ENCODE measurements around the gene PPP5C. TPM values are rescaled to one million over a fixed set of nuclear protein-coding genes. Genes with fewer than 3 reads are reported as not detected.
"Not testable (repeated sequence)": the region's sequence is repeated elsewhere in the genome, so short reads cannot be mapped to it uniquely, and the experiment has no call there.

The PPP5C gene
- polyA plus RNA-seq, 3 donors, result 102 to 106 (median 104) TPM

DNA sequence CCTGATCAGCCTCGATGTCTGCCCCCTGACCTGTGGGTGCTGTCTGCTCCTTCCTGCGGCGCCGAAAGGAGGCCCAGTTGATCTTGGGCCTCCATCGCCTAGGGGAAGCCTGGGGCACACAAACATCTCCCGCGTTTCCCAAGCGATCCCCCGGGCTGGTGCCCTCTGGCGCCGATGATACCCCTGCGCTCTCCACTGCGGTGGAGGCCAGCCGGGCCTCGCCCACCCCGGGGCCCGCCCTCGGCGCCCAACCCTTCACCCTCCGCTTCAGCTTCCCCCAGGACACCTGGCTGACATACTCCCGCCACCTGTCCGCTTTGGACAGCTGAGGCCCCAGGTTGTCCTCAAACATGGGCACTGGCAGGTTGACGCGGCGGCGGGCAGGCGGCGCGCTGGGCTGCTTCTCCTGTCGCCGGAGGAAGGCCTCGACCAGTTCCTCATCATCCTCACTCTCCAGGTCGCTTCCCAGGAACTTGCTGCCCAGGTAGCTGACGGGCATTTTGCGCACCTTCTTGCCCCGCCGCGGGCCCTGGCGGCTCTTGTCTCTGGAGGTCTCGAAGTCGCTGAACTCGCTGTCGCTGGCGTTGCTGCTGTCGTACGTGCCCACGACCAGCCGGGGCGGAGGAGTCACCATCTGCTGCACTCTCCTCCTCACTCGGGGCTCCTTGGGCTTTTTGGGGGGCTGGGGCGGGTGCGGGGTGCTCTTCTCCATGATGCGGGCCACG, 65.2 kb downstream of the PPP5C start:
- DNase-seq (ENCODE audit: extremely low read depth in 1 of 11, low read depth in 9 of 11, low spot score in 4 of 11), result no peak

DNA sequence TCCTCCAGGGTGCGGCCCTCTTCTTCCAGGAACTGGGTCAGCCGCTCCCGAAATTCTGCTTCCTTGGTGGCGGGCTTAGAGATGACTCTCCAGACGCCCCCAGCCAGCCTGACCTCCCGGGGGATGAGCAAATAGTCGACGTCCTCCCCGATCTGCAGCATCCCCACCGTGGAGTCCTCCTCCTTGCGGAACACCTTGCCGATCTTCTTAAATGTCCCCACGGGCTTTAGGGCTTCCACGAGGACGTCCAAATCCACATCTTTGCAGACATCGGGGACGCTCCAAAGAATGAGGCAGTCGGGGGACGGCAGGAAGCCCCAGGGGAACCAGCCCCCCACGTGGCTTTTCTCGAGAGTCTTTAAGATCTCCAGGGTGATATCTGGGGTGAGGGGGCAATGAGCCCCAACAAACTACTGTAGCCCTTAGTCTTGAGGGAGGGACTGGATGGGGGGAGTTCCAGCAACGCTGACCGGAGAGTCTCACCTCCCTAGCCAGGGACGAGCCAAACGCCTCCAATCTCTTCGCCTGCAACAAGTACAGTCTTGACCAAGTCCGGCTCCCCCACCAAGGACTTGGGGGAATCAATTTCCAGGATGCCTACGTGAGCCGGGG, 65.9 kb downstream of the PPP5C start:
- DNase-seq (ENCODE audit: extremely low read depth in 1 of 11, low read depth in 9 of 11, low spot score in 4 of 11), result no peak

DNA sequence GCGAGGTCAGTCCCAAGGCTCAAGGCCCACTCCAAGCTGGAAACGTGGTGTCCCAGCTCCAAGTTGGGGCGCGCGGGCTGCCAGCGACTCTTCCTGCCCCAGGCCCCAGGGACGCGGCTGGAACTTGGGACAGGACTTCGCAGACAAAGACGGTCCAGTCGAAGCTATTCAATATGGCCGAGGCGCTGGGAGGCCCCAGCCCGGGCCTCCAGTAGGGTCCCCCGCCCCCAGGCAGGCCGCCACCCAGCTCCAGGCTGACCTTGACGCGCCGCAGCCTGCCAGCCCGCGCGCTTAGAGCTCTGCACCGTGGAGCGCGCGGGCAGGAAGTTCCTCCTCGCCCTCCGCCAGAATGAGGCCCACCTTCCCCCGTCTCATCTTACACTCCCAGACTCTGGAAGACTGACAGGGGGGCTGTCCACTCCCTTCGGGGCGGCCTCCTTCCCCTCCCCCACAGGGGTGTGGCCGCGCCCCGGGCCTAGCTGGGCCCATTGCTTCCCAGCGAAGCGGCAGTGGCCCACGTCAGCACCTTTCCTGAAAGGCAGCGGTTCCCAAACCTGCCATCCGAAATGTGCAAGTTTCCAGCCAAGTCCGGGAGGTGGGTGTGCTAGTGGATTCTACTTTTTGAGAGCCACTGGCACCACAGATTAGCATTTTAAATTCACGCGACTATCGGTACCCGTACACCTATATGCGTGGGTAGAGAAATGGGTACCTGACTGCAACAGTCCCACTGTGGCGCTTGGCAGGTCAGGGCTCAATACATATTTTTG, 66.6 kb downstream of the PPP5C start, which contains the start of gene CCDC8:
CCDC8 (minus strand) TSS at position 303 of the 770 bp plus-strand sequence. CDS start 754 bp downstream, outside the sequence.
- peak; percentile 90 to 98 (median 95) for DNase-seq (ENCODE audit: extremely low read depth in 1 of 11, low read depth in 9 of 11, low spot score in 4 of 11)

DNA sequence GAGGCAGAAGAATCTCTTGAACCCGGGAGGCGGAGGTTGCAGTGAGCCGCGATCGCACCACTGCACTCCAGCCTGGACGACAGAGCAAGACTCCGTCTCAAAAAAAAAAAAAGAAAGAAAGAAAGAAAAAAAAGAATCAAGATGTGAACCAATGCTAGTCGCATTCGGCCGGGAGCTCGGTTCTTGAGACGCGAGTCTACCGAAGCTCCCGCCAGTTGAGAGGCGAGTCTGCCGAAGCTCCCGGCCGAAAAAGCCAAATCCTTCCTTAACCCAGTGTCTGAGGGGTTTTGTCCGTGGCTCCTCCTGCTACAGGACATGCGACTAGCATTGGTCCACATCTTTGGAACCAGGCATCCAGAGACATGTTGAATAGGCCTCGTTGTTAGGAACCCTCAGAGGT, 68.0 kb downstream of the PPP5C start:
- not testable (repeated sequence) for DNase-seq (ENCODE audit: extremely low read depth in 1 of 11, low read depth in 9 of 11, low spot score in 4 of 11)

DNA sequence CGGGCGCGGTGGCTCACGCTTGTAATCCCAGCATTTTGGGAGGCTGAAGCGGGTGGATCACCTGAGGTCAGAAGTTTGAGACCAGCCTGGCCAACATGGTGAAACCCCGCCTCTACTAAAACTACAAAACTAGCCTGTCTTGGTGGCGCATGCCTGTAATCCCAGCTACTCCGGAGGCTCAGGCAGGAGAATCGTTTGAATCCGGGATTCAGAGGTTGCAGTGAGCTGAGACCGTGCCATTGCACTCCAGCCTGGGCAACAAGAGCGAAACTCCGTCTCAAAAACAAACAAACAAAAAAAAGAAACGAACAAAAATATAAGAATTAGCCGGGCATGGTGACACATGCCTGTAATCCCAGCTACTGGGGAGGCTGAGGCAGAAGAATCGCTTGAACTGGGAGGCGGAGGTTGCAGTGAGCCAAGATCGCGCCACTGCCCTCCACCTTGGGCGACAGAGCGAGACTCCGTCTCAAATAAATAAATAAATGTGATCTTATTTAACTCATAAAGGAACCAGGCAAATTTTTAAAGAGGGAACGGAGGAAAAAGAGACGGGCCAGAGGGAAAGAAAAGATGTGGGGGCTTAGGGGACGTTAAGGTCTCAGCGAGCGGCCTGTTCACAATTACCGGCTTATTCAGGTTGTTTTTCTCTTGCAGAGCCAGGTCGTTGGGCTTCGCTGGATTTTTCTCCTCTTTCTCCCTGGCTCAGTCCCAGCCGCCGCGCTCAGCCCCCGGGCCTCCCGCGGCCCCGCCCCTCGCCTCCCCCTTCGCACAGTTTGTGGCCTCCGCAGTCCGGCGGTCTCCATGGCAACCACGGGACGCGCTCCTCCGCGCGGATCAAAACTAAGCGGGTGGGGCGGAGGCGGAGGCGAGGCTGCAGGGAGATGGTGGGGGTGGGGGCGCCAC, 69.2 kb downstream of the PPP5C start:
- peak; percentile 86 to 95 (median 93) for DNase-seq (ENCODE audit: extremely low read depth in 1 of 11, low read depth in 9 of 11, low spot score in 4 of 11)

DNA sequence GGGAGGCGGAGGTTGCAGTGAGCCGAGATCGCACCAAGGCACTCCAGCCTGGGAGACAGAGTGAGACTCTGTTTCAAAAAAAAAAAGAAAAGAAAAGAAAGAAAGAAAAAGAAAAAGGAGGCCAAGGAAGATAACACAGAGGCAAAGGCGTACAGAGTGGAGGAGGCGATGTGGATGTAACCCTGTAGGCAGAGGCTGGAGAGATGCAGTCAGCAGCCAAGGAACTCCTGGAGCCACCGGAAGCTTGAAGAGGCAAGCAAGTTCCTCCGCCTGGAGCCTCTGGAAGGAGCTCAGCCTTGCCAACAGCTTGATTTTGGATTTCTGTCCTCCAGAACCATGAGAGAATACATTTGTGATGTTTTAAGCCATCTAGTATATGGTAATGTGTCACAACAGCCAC, 73.2 kb downstream of the PPP5C start:
- DNase-seq (ENCODE audit: extremely low read depth in 1 of 11, low read depth in 9 of 11, low spot score in 4 of 11), result no peak

DNA sequence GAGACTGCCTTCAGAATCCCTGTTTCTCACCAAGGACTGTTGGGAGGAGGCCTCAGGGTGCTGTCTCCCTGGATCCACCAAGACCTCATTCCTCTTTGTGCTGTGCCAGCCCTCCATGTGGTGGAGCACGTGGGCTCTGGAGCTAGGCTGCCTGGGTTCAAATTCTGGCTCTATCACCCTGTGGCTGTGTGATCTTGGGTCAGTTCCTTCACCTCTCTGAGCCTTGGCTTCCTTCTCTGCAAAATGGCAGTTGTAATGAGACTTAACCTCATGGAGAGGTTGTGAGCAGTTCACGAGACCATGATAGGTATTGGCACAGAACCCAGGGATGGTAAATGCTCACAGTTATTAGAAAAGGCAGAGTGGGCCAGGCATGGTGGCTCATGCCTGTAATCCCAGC, 75.5 kb downstream of the PPP5C start:
- DNase-seq (ENCODE audit: extremely low read depth in 1 of 11, low read depth in 9 of 11, low spot score in 4 of 11), result no peak

DNA sequence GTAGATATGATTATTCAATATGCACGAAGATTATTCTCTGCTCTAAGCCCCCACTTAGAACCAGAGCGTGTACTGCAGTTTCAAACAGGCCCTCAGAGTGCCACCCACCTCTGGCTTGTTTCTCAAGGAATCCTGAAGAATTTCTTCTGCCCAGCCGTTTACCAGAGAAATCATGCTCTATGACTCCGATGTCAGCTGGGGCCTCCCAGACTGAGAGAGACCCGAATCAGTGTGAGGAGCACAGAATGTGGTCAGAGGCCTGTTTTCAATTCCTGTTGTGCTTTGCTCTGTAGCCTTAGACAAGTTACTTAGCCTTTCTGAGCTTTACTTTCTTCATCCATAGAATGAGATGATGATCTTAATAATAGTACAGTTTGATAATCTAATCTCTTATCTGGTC, 76.3 kb downstream of the PPP5C start:
- no peak for DNase-seq (ENCODE audit: extremely low read depth in 1 of 11, low read depth in 9 of 11, low spot score in 4 of 11)

DNA sequence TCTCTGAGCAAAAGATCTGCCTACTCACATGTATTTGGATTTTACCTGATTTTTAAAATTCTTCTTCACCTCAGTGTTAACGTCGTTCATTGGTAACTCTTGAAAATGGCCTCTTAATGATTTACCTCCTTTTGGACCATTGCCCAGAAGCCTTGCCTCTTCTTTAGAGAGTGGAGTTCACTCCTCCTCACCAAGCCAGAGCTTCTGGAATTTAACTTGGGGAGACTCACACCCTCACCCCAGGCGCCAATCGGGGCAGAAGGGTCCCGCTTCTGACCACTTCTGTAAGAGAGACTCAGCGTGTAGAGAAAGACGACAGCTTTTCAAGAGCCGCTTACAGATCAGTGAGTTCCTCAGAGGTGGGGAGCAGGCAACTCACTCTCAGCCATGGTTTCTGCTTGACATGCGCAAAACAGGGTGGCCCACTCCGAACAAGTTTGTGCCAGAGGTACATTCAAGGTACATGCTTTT, 79.2 kb downstream of the PPP5C start:
- DNase-seq (ENCODE audit: extremely low read depth in 1 of 11, low read depth in 9 of 11, low spot score in 4 of 11), result peak in 8 of 11 donors; percentile 74 to 93 (median 85)

DNA sequence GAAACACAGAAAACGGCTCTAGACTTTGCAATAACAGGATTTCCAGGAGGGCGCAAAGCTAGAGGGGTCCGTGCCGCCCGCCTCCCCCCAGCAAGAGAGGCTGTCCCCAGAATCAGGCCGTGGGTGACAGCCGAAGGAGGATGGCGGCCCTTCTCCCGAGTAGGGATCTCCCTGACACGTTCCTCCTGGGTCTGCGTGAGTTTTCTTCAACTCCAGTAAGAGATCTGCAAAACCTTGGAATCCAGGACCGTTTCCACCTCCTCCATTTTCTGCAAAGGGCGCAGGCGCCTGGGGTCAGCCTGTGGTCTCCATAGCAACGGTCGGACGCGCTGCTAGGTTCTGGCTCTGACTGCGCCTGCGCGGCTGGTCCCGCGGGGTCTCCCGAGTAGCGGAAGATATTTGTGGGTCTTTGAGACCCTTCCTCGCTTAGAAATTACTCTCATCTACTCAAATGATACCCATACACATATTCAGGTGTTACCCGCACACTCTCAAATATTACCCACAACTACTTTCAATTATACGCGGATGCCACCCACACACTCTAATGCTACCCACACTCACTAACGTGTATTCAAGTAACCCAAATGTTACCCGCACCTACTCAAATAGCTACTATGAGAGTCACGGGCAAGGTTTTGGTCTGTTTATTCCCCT, 79.7 kb downstream of the PPP5C start:
- peak in 9 of 11 donors; percentile 77 to 90 (median 84) for DNase-seq (ENCODE audit: extremely low read depth in 1 of 11, low read depth in 9 of 11, low spot score in 4 of 11)

DNA sequence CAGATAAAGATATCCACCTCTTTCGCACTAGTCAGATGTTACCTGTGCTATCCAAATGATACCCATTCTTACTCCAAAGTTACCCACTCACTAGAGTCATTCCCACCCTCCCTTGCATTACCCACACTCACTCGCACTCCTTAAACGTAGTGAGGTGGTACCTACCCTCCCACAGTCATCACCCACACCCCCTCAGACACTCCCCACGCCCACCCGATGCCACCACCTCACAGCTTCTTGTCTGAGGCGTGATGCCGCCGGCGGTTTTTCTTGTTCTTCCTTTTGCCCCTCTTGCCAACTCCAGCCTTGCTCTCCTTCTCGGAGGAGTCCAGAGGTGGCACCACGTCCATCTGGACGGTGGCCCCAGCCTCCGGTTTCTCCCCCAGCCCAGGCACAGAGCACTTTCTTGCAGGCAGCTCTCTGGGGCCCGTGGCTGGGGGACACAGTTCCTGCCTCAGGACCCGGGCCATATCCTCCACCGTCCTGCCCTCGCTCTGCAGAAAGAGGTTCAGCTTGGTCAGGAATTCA, 80.7 kb downstream of the PPP5C start:
- DNase-seq (ENCODE audit: extremely low read depth in 1 of 11, low read depth in 9 of 11, low spot score in 4 of 11), result no peak

DNA sequence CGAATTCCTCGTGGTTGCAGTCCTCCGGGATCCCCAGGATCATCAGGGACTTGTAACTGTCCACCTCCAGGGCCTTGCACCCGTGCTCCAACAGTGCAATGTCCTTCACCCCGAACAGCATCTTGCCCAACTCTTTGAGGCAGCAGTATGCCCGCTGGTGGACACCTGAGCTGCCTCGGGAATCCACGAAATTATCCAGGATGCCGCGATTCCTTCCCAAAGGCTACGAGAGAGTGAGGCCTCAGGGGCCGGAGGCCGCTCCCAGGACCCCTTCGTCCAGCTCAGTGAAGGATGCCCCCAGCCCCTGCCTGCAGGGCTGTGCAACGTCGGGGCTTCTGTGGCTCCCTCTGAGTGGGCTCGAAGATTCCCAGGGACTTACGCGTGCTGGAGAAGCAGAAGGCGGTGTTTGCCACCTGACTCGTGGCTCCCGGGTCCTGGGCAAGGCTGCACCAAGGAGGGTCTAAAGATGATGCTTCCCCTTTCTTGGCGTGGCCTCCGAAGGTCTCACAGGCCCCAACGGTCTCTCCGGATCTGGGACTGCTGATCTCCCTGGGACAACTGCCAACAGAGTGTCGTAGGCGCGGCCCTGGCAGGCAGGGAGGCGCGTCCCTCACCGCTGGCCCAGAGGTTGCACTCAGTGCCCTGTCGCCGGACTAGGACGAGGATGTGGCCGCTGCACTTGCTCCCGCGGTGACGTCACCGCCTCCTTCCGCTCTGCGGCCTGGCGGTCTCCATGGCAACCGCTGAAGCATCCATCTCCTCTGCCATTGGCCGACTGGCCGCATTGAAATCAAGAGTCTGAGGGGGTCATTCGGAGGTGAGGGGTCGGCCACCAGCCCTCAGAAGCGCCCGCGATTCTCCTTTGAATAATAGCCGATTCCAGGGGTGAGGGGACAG, 81.6 kb downstream of the PPP5C start, which contains the start of gene PNMA8C:
PNMA8C (minus strand) TSS at position 698 of the 897 bp plus-strand sequence; CDS start at position 121, 577 bp downstream.
- peak in 5 of 11 donors; percentile 49 to 71 (median 68) for DNase-seq (ENCODE audit: extremely low read depth in 1 of 11, low read depth in 9 of 11, low spot score in 4 of 11)

DNA sequence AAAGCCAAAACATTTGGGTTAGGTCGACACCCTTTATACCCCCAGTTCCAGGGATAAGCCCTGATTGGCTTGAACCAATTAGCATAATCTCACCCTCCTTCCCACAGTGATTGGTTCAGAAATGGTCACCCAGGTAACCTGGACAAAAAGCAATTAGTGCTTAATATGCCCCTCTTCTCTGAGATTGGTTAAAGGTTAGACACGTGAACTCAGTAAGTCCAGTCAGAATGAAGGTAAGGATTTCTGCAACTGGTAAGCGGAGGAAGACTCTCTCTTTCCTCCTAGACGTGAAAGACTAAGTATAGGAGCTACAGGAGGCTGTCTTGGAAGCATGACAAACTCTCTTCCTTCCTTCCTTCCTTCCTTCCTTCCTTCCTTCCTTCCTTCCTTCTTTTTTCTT, 83.1 kb downstream of the PPP5C start:
- DNase-seq (ENCODE audit: extremely low read depth in 1 of 11, low read depth in 9 of 11, low spot score in 4 of 11), result no peak

DNA sequence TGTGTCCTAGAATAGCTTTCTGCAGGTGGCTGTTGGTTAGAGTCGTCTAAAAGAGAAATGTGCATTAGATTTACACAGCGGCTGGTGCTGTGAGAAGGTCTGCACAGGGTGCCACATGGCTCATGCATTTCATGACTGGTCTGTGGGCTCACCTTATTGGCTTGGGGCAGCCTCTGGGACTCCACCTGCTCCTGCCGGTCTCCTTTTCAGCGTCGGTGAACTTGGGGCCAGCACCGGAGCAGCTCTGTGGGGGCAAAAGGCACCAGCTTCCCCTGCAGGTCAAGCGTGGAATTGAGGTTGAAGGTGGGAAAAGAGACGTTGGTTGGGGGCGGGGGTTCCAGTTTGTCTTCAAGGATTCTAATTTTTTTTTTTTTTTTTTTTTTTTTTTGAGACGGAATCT, 84.9 kb downstream of the PPP5C start:
- no peak for DNase-seq (ENCODE audit: extremely low read depth in 1 of 11, low read depth in 9 of 11, low spot score in 4 of 11)

DNA sequence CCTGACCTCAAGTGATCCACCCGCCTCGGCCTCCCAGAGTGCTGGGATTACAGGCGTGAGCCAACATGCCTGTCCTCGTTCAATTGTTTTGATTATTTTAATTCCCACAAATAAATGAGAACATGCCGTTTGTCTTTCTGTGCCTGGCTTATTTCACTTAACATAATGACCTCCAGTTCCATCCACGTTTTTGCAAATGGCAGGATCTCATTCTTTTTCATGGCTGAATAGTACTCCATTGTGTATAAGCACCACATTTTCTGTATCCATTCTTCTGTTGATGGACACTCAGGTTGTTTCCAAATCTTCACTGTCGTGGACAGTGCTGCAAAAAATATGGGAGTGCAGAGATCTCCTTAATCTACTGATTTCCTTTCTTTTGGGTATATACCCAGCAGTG, 86.6 kb downstream of the PPP5C start:
- DNase-seq (ENCODE audit: extremely low read depth in 1 of 11, low read depth in 9 of 11, low spot score in 4 of 11), result not testable (repeated sequence)

DNA sequence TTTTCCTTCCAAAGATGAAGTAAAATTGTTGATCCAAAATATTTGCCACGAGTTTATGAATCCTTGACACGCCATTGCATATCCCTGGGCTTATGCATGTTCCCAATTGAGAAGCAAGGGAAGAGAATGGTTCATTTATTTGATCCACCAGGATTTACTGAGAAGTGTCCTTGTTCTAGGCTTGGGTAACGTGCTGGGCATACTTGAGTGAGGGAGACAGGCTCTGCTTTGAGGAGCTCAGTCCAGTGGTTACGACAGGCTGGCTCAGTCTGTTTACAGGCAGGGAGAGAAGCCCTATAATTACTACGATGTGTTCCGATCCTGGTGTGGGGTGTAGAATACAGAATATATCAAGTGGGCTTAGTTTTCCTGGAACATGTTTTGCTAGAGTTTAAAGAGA, 88.1 kb downstream of the PPP5C start:
- no peak for DNase-seq (ENCODE audit: extremely low read depth in 1 of 11, low read depth in 9 of 11, low spot score in 4 of 11)

DNA sequence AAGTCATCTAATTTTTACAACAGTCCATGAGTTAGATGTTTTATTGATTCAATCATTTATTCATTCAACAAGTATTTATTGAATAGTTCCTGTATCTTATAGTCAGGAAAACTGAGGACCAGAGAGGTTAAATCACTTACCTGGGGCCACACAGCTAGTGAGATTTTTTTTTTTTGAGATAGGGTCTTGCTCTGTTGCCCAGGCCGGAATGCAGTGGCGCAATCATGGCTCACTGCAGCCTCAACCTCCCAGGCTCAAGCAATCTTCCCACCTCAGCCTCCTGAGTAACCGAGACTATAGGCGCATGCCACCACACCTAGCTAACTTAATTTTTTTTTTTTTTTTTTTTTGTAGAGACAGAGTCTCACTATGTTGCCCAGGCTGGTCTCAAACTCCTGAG, 88.8 kb downstream of the PPP5C start:
- DNase-seq (ENCODE audit: extremely low read depth in 1 of 11, low read depth in 9 of 11, low spot score in 4 of 11), result not testable (repeated sequence)

All from renal cortex interstitium (tissue), 11 donors.